Kidney epithelial cell (primary cell): Measurements from ENCODE around the gene TMEM135. TPM values are rescaled to one million over a fixed set of nuclear protein-coding genes. Genes with fewer than 3 reads are reported as not detected.

Source experiments
- DNase-seq: peaks from one replicate; pipeline ENCODE4 v3.0.0-alpha.2; 2010; ENCODE audit warnings: low read depth
- H3K27me3 ChIP-seq: 2 replicates; pipeline ENCODE4 v1.6.0; 2011; ENCODE audit warnings: low read length; ENCODE audit not compliant: control insufficient read depth, insufficient read depth
- H3K36me3 ChIP-seq: 2 replicates; pipeline ENCODE4 v1.5.1; 2011; ENCODE audit warnings: low read length; ENCODE audit not compliant: control insufficient read depth, insufficient read depth
- H3K4me3 ChIP-seq: 2 replicates; pipeline ENCODE4 v1.5.1; 2011; ENCODE audit warnings: low read depth, mild to moderate bottlenecking, control low read depth, low read length
- total RNA-seq: library from RNA; depleted of rRNA; stranded (reverse); fragments of >200 nt; gene quantifications from 2 replicates; pipeline ENCODE4 v1.2.3, GENCODE V29; 2015
- TF ChIP-seq, protein P1 (sequence below): IDR thresholded peaks from 2 replicates; pipeline ENCODE4 v1.5.1; 2011; ENCODE audit warnings: mild to moderate bottlenecking, moderate library complexity, low read length, control low read depth, inconsistent platforms; ENCODE audit not compliant: insufficient read depth, poor library complexity, severe bottlenecking

TMEM135 gene
- total RNA-seq, 1 donor from 2014 or later: 14.5 TPM

DNA sequence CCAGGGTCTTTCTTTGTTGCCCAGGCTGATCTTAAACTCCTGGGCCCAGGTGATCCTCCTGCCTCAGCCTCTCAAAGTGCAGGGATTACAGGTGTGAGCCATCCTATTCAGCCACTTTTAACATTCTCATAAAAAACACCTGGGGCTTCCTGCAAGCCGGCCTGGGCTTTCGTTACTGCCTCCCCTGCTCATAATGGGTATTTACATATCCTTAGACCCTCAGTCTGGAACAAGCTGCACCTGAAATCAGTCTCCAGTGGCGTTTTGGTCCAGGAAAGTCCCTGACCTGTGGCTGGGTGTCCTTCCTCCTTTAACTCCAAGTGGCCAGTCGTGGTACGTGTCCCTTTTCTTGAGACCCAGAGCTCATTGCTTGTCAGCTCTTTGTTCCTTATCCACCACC, 320.7 kb downstream of the TMEM135 start:
- Histone ChIP-seq H3K4me3 (no peak overlapping the region), H3K27me3 (no peaks in the 10 kb centered on the region), H3K36me3 (no peaks in the 10 kb centered on the region)
- no peak for DNase-seq
- TF ChIP-seq, protein P1, sequence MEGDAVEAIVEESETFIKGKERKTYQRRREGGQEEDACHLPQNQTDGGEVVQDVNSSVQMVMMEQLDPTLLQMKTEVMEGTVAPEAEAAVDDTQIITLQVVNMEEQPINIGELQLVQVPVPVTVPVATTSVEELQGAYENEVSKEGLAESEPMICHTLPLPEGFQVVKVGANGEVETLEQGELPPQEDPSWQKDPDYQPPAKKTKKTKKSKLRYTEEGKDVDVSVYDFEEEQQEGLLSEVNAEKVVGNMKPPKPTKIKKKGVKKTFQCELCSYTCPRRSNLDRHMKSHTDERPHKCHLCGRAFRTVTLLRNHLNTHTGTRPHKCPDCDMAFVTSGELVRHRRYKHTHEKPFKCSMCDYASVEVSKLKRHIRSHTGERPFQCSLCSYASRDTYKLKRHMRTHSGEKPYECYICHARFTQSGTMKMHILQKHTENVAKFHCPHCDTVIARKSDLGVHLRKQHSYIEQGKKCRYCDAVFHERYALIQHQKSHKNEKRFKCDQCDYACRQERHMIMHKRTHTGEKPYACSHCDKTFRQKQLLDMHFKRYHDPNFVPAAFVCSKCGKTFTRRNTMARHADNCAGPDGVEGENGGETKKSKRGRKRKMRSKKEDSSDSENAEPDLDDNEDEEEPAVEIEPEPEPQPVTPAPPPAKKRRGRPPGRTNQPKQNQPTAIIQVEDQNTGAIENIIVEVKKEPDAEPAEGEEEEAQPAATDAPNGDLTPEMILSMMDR: no peak

DNA sequence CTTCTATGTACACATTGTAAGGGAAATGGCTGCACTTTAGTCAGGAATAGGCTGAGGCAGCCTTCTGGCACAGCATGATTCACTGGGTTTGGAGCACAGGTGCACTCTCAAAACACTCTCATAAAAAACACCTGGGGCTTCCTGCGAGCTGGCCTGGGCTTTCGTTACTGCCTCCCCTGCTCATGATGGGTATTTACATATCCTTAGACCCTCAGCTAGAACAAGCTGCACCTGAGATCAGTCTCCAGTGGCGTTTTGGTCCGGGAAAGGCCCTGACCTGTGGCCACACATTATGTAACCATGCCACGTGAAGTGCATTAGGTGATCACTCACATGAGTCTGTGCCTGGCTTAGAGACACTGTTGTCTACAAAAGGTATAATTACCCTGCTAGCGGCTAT, 321.7 kb downstream of the TMEM135 start:
- no peak for DNase-seq
- Histone ChIP-seq H3K4me3 (no peak overlapping the region), H3K36me3 (no peaks in the 10 kb centered on the region), H3K27me3 (no peaks in the 10 kb centered on the region)
- TF ChIP-seq, protein P1: no peak

DNA sequence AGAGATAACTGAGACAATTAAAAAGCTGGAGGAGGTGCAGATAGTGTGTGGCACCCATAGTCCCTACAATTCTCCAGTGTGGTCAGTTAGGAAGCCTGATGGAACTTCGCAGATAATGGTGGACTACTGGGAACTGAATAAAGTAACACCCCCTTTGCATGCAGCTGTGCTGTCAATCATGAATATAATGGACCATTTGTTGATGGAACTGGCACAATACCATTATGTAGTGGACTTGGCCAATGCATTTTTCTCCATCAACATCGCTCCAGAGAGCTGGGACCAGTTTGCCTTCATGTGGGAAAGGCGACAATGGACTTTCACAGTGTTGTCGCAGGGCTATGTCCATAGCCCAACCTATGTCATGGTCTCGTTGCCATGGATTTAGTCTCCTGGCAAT, 324.2 kb downstream of the TMEM135 start:
- Histone ChIP-seq H3K36me3 (no peaks in the 10 kb centered on the region), H3K4me3 (no peak overlapping the region), H3K27me3 (no peaks in the 10 kb centered on the region)
- TF ChIP-seq, protein P1: no peak
- DNase-seq: no peak

DNA sequence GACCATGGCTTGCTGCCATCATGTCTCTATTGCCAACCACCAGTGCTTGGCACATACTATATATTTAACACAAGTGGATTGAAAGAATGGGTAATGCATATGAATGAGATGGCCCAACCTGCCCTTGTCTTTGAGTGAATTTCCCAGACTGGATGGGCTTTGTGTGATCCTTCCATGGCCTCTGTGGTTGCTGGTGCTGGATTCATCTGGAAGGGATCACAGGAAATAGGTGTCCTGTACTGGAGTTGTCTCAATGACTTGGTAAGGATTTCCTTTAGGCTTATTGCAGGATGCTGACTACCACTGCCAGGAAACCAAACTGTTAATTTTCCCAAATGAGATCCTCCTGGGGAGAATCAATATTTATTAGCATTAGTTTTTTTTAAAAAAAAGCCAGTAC, 328.6 kb downstream of the TMEM135 start:
- no peaks in the 10 kb centered on the region for H3K27me3 ChIP-seq
- no peak for DNase-seq
- H3K4me3 ChIP-seq: no peak overlapping the region
- TF ChIP-seq, protein P1: no peak
- H3K36me3 ChIP-seq: no peaks in the 10 kb centered on the region

DNA sequence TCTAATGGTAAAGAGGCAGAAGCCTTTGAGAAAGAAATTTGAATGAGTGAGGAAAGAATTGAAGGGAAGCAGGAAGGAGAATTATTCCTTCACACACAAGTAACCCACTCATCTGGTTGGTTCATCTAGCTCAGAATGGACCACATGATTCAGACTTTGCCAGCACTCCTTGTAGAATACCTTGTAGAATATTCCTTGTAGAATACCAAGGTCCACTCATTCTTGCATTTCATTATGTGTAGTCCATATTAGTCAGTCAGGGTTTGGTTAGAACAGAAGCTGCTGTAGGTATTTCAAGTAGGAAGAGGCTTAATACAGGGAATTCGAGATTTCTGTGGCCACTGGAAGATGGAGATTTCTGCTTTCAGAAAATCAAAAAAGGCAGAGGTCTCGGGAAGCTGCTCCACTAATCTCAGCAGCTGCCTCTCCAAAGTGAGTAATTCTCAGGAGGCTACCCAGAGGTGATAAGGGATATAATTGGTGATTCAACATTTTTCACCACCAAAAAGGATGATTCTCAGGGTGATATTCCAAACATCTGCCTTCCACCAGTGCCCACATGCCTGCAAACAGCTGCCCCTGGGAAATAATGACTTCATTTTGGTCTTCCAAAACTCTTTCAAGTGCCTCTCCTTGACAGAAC, 329.1 kb downstream of the TMEM135 start:
- Histone ChIP-seq H3K4me3 (no peak overlapping the region), H3K27me3 (no peaks in the 10 kb centered on the region), H3K36me3 (no peaks in the 10 kb centered on the region)
- no peak for DNase-seq
- TF ChIP-seq, protein P1: no peak

DNA sequence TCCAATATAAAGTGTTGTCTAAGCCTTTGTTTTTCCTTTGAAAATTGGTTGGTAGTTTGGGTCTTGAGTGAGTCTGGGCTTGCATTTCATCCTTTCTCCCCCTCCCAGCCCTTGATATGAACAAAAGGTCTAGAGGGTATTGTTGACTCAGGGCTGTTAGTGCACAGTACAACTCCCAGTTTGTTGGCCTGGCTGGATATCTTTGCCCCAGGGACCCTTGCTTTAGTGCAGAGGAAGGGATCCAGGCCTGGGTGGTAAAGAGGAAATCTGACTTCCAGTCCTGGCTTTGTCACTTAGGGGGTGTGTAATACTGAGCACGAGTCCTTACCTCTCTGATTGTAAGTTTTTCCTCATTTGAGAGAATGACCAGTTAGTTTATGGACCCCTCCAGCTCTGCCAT, 330.4 kb downstream of the TMEM135 start:
- DNase-seq: no peak
- no peaks in the 10 kb centered on the region for H3K27me3 ChIP-seq
- no peak overlapping the region for H3K4me3 ChIP-seq
- H3K36me3 ChIP-seq: no peaks in the 10 kb centered on the region
- TF ChIP-seq, protein P1: no peak
